ENCODE measurements around the gene ZNF74. TPM values are rescaled to one million over a fixed set of nuclear protein-coding genes. Genes with fewer than 3 reads are reported as not detected.
"Not testable (repeated sequence)": the region's sequence is repeated elsewhere in the genome, so short reads cannot be mapped to it uniquely, and the experiment has no call there.

ZNF74 gene
- total and polyA plus RNA-seq, 2 donors (not counting 1 experiment from before 2014, with no cell fraction given): 11.6 TPM

DNA sequence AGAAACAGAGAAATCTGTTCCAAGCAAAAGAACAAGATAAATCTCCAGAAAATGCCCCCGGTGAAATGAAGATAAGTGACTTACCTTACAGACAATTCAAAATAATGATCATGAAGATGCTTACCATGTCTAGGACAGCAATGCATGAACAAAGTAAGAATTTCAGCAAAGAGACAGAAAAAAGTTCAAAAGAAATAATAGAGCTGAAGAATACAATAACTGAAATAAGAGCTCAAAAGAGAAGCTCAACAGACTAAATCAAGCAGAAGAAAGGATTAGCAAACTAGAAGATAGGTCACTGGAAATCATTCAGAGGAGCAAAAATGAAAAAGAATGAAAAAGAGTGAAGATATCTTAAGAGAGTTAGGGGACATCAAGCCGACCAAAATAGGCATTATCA is 19.8 kb upstream of the ZNF74 start:
- H3K4me3 Mint-ChIP-seq; POLR2A ChIA-PET; H2AFZ ChIP-seq (ENCODE audit: insufficient read depth, low read depth, low read length, poor library complexity, severe bottlenecking); CTCF ChIA-PET; H3K27ac ChIP-seq (ENCODE audit: low read length in 2 of 2); intact Hi-C loops (cut with micrococcal nuclease); H3K27me3 Mint-ChIP-seq; H3K27ac Mint-ChIP-seq; H3K27me3 ChIP-seq (replicated peaks in 1 of 4; ENCODE audit: control extremely low read depth in 1 of 4, control insufficient read depth in 3 of 4, insufficient read depth in 4 of 4, low read length in 3 of 4); H3K4me1 ChIP-seq (ENCODE audit: control insufficient read depth in 2 of 2, insufficient read depth in 2 of 2, low read length in 2 of 2); H3K9me3 Mint-ChIP-seq (ENCODE audit: insufficient read depth); H3K4me1 Mint-ChIP-seq; H4K20me1 ChIP-seq (ENCODE audit: control insufficient read depth, insufficient read depth, low read length, poor library complexity, severe bottlenecking); H3K36me3 ChIP-seq (replicated peaks in 1 of 2; ENCODE audit: control extremely low read depth in 1 of 2, control insufficient read depth in 1 of 2, extremely low read depth in 1 of 2, insufficient read depth in 2 of 2, low read length in 1 of 2); DNase-seq; H3K4me3 ChIP-seq (ENCODE audit: control extremely low read depth in 1 of 5, extremely low read depth in 1 of 5, insufficient read depth in 1 of 5, low read depth in 2 of 5, low read length in 4 of 5); H3K9ac ChIP-seq (ENCODE audit: low read length); H3K79me2 ChIP-seq (ENCODE audit: control insufficient read depth, insufficient read depth, low read length); ATAC-seq (ENCODE audit: low read depth); H3K4me2 ChIP-seq (replicated peaks; ENCODE audit: low read depth, low read length, poor library complexity, severe bottlenecking); H3K9me3 ChIP-seq (ENCODE audit: control extremely low read depth in 1 of 3, control insufficient read depth in 2 of 3, insufficient read depth in 1 of 3, low read length in 2 of 3): not testable (repeated sequence)
- WGBS (ENCODE audit: insufficient coverage): no CpG with 5 or more reads among the region's 2 CpGs

DNA sequence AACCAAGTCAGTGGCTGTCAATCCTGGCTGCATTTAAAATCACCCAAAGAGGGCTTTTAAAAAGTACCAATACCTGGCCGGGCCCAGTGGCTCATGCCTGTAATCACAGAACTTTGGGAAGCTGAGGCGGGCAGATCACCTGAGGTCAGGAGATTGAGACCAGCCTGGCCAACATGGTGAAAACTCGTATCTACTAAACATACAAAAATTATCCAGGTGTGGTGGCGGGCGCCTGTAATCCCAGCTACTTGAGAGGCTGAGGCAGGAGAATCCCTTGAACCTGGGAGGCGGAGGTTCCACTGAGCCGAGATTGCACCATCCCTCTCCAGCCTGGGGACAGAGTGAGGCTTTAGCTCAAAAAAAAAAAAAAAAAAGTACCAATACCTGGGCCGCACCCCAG is 17.7 kb upstream of the ZNF74 start:
- intact Hi-C loops (cut with micrococcal nuclease); DNase-seq; POLR2A ChIA-PET; ATAC-seq (ENCODE audit: low read depth); H3K4me1 Mint-ChIP-seq; H3K9ac ChIP-seq (ENCODE audit: low read length); H3K9me3 ChIP-seq (ENCODE audit: control extremely low read depth in 1 of 3, control insufficient read depth in 2 of 3, insufficient read depth in 1 of 3, low read length in 2 of 3); H3K4me3 ChIP-seq (ENCODE audit: control extremely low read depth in 1 of 5, extremely low read depth in 1 of 5, insufficient read depth in 1 of 5, low read depth in 2 of 5, low read length in 4 of 5); H3K4me1 ChIP-seq (ENCODE audit: control insufficient read depth in 2 of 2, insufficient read depth in 2 of 2, low read length in 2 of 2); H3K27ac ChIP-seq (ENCODE audit: low read length in 2 of 2); H3K79me2 ChIP-seq (ENCODE audit: control insufficient read depth, insufficient read depth, low read length); H3K9me3 Mint-ChIP-seq (ENCODE audit: insufficient read depth); H3K27me3 Mint-ChIP-seq; H3K4me2 ChIP-seq (replicated peaks; ENCODE audit: low read depth, low read length, poor library complexity, severe bottlenecking); CTCF ChIA-PET; H3K27me3 ChIP-seq (replicated peaks in 1 of 4; ENCODE audit: control extremely low read depth in 1 of 4, control insufficient read depth in 3 of 4, insufficient read depth in 4 of 4, low read length in 3 of 4); H2AFZ ChIP-seq (ENCODE audit: insufficient read depth, low read depth, low read length, poor library complexity, severe bottlenecking); H3K27ac Mint-ChIP-seq; H3K36me3 ChIP-seq (replicated peaks in 1 of 2; ENCODE audit: control extremely low read depth in 1 of 2, control insufficient read depth in 1 of 2, extremely low read depth in 1 of 2, insufficient read depth in 2 of 2, low read length in 1 of 2); H3K4me3 Mint-ChIP-seq; H4K20me1 ChIP-seq (ENCODE audit: control insufficient read depth, insufficient read depth, low read length, poor library complexity, severe bottlenecking): not testable (repeated sequence)
- WGBS (ENCODE audit: insufficient coverage): 97% methylated on average over 5 of the region's 8 CpGs

DNA sequence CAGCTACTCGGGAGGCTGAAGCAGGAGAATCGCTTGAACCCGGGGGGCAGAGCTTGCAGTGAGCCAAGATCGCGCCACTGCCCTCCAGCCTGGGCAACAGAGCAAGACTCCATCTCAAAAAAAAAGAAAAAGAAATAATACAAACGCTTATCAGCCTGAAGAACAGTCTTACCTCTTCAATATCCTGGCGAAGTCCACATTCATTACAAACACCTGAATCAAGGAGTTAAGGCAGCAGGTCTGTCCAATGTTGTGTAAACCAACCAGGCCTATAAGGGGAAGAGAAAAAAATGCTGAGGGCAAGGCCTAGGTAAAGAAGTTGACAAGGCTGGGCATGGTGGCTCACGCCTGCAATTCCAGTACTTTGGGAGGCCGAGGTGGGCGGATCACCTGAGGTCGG is 17.0 kb upstream of the ZNF74 start:
- CTCF ChIA-PET; H3K9me3 Mint-ChIP-seq (ENCODE audit: insufficient read depth); H3K4me1 ChIP-seq (ENCODE audit: control insufficient read depth in 2 of 2, insufficient read depth in 2 of 2, low read length in 2 of 2); H3K4me2 ChIP-seq (replicated peaks; ENCODE audit: low read depth, low read length, poor library complexity, severe bottlenecking); H4K20me1 ChIP-seq (ENCODE audit: control insufficient read depth, insufficient read depth, low read length, poor library complexity, severe bottlenecking); H3K36me3 ChIP-seq (replicated peaks in 1 of 2; ENCODE audit: control extremely low read depth in 1 of 2, control insufficient read depth in 1 of 2, extremely low read depth in 1 of 2, insufficient read depth in 2 of 2, low read length in 1 of 2); intact Hi-C loops (cut with micrococcal nuclease); H3K27me3 ChIP-seq (replicated peaks in 1 of 4; ENCODE audit: control extremely low read depth in 1 of 4, control insufficient read depth in 3 of 4, insufficient read depth in 4 of 4, low read length in 3 of 4); H3K79me2 ChIP-seq (ENCODE audit: control insufficient read depth, insufficient read depth, low read length); H3K9me3 ChIP-seq (ENCODE audit: control extremely low read depth in 1 of 3, control insufficient read depth in 2 of 3, insufficient read depth in 1 of 3, low read length in 2 of 3); H3K4me3 Mint-ChIP-seq; ATAC-seq (ENCODE audit: low read depth); H3K9ac ChIP-seq (ENCODE audit: low read length); DNase-seq; H3K4me3 ChIP-seq (ENCODE audit: control extremely low read depth in 1 of 5, extremely low read depth in 1 of 5, insufficient read depth in 1 of 5, low read depth in 2 of 5, low read length in 4 of 5); H3K27ac Mint-ChIP-seq; H3K4me1 Mint-ChIP-seq; H3K27ac ChIP-seq (ENCODE audit: low read length in 2 of 2); H2AFZ ChIP-seq (ENCODE audit: insufficient read depth, low read depth, low read length, poor library complexity, severe bottlenecking): not testable (repeated sequence)
- POLR2A ChIA-PET: interaction anchor here (0.6 kb wide), 1 partner anchor 1390 kb away, joined by 3 read pairs; no protein-coding TSS in a partner anchor
- WGBS (ENCODE audit: insufficient coverage): 98% methylated on average over 4 of the region's 11 CpGs
- H3K27me3 Mint-ChIP-seq: peaks cover 11% of the 10 kb centered on the region

All from B cell (primary cell).